HG03103 (cell line): ENCODE results near the gene MACROD2.
A peak's percentile ranks its signal among the peaks of the same experiment; 100 is the strongest.

ENCODE experiments used
- ATAC-seq: cut with Tn5 transposase; IDR thresholded peaks from one replicate; pipeline ENCODE4 v1.9.1; 2021; ENCODE audit warnings: low read depth; ENCODE audit not compliant: unreplicated experiment

Gene MACROD2

GRCh38 chr20:14313341-14314020 lies 318.2 kb downstream of the MACROD2 start:
- no peak for ATAC-seq

DNA sequence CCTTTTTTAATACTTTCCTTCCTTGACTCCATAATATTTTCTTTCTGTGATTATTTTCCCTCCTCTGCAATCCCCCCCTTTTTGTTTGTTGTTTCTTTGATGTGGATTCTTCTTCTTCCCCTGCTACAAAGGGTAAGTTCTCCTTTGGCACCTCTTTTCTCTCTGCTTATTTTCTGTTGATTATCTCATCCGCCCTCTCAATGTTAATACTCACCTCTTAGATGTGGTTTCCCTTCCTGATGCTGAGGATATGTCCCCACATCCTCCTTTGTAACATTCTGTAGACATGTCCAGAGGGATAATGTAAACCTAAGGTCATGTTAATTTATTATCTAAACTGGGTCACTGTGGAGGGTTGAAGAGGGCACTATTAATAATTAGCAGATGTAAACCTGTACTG lies 324.4 kb downstream of the MACROD2 start:
- ATAC-seq = no peak

GRCh38 chr20:14331646-14332045 lies 336.3 kb downstream of the MACROD2 start:
- ATAC-seq = no peak

DNA sequence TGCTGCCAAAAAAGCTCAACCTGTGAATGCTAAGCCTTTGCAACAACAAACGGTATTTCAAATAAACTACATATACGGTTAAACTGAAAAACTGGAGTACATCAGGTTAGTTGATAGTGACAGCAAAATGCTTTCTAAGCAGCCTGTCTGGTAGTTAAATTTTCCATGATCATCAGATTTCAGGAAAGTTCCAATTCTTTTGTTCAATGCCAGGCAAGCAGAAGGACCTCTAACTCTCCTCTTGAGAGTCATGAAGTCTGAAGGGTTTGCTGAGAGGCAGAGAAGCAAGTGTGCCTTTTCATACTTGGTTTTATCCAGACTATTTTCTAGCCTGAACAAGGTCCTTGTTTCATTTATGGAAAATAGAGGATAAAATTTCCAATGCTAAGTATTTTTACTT lies 337.6 kb downstream of the MACROD2 start:
- ATAC-seq = no peak

DNA sequence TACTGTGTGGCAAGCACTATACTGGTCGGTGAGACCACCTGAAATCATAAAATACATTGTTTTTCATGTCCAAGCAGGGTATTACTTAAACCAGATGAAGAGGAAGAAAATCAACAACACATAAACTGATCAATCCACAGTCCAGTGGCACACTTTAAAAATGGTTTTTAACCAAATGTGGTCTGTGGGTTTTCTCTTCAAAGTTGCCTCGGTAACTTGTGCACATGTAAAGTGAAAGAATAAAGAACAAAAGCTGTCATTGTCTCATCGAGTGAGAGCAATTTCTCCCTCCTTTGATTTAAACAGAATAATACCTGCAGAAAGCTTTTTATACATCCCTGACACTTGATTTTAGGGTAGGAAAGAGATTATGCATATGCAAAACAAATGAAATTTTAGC lies 338.4 kb downstream of the MACROD2 start:
- ATAC-seq = no peak

DNA sequence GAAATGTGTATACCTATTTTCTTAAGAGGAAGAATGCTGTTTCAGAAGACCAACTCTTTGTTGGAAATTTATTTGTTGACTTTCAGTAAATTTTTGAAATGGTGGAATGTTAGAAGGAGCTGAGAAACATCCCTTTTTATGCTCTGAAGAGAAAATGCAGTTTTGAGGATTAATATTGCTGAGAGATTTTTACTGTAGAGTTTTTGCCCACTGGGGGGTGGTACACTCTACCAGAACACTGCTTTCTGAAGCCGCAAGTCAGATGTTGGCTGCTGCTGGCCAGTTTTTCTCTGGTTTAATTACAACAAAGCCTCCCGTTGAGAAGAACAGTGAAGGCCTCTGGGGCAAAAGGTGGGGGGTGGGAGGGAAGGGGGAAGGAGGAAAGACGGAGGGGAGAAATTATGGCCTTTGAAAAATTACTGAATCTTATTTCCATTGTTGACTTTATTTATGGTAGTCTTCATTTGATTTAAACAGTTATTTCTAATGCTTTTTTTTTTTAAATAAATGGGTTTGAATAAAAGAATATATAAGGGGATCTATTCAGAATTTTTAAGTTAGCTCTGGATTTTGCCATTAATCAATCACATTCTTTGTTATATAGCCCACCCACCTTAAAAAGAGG lies 339.1 kb downstream of the MACROD2 start:
- ATAC-seq = no peak

DNA sequence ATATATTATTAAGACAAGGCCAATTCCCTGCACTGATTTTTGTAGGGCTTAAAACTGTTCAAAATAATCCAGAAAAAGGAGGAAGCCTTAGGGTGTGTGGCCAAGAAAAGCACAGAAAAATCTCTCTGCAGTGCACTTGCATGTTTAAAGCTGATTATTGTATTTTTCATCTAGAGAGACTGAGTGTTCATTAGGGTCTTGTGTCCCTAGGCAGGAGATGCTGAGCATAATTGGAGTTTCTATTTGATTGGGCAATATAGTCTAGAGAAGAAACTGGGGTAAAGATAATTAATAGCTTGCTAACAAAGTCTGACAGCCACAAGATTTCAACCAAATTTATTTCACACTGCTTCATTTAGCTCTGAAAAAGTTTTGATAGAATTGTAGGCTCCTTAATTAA lies 339.7 kb downstream of the MACROD2 start:
- no peak for ATAC-seq

- ATAC-seq = no peak
Measured at GRCh38 chr20:14336686-14337085, 341.4 kb downstream of the MACROD2 start.

- ATAC-seq = peak; percentile 97
Measured at GRCh38 chr20:14337400-14338171, 342.3 kb downstream of the MACROD2 start, which contains the start of gene FLRT3. Gene FLRT3, minus strand, starts transcription at chr20:14337612. Its CDS starts 10,106 bp downstream, at chr20:14327506.

GRCh38 chr20:14341801-14342200 lies 346.5 kb downstream of the MACROD2 start:
- ATAC-seq = no peak

DNA sequence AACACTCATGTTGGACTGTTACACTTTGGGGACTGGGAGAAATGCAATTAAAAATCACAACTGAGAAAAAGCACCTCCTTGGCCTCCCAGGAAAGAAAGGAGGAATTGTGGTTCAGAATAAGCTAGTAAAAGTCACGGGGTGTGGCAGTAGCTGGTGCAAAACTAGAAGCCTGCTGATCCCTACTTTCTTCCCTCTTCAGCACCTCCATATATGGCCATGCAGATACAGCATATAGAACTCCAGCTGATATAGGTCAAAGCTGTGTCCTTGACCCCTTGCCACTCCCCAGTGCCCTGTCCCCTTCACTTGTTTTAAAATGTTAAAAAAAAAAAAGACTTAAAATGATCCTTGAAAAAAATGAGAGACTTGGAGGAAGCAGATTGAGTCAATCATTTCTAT lies 347.6 kb downstream of the MACROD2 start:
- no peak for ATAC-seq

DNA sequence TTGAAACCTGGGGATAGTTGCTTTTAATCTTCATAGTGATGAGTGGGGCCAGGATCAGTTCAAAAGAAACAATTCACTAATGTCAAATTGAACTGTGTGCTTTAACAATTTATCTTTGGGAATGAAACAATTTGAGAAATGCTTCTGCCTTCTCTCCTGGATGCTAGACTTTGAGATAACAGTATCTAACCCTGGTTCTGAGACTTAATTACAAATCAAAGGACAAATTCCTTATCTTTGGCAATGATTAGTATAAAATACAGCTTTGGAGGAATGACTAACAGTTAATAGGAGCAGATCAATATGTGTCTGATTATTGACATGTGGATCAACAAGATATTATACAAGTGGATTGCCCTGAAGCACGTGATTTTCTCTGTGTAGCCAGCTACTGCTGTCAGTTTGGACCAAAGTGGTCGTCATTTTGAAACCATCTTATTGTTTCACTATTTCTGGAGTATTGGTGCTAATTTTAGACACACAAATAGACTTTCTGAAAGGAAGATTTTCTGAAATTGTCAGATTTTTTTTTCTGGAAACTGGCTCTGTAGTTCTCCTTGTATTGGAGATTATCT lies 348.3 kb downstream of the MACROD2 start:
- no peak for ATAC-seq

- ATAC-seq = no peak
Measured at GRCh38 chr20:14344746-14345145, 349.4 kb downstream of the MACROD2 start.

DNA sequence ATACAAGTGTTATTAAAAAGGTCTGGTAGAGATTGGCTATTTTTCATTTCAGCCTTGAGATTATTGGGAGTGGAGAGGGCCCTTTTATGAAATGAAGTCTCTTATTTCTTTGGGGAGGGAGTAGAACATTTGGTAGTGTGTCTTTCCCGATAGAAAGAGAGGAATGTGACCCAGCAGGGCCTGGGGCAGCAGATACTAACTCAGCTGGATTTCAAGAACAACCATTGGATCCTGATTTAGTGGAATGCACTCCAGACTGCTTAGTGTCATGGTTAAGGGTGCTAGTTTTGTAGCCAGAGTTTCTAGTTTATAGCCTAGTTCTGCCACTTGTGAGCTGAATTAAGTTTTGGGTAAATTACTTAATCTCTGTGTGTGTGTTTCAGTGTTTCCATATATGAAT lies 360.5 kb downstream of the MACROD2 start:
- ATAC-seq = no peak

- no peak for ATAC-seq
Measured at GRCh38 chr20:14360416-14360815, 365.1 kb downstream of the MACROD2 start.

GRCh38 chr20:14361509-14362345 lies 366.4 kb downstream of the MACROD2 start:
- ATAC-seq = no peak

DNA sequence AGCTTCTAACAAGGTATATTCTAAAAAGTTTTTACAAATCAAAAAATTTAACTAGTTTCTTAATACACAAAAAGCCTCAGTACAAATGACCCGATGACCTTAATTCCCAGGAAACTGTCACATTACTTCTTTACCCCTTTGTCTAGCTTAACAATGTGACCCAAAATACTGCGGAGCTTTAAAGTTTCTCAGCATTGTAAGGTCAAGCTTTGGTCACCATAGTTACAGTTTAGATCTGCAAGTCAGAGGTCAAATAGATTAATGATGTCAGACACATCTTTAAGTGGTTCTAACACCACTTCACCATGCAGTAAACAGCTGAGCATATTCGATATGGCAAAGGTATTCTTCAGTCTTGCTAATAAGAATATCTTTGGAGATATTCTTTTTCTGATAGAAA lies 378.9 kb downstream of the MACROD2 start:
- ATAC-seq = no peak

GRCh38 chr20:14375416-14375985 lies 380.2 kb downstream of the MACROD2 start:
- no peak for ATAC-seq

DNA sequence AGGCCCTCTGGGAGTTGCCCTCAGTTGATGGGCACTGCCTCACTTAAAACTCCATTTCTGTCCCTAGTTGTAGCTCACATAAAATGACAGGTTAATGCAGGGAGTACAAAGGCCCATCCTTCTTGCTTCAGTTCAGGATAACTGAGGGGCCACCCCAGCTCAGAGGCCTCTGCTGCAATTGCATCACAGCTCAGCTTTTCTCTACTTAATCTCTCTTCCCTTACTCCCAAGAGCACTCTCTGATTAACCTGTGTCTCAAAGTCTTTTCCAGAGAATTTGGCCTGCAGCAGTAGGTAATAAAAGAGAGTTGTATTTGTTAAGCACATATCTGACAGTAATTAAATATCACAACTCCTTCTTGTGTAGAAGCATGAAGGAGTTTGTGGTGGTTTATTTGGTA lies 383.0 kb downstream of the MACROD2 start:
- ATAC-seq = no peak

DNA sequence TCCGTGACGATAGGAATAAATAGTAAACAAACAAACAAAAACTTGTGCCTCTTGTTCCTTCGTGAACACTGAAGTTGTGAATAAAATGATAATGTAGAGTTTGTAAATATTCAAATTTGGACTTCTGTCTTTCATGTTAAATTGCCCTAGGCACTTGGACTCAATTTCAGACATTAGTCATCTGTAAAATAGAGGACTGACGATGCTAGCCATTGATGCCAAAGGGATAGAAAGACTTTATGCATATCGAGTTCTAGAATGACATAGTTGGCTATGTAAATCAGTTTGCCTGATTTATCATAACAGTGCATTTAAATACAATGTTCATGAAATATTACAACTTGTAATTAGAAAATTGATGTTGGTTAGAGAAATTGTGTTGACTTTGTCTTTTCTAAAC lies 388.0 kb downstream of the MACROD2 start:
- ATAC-seq = no peak
